ENCODE data around the gene C6orf141. TPM values are rescaled to one million over a fixed set of nuclear protein-coding genes. Genes with fewer than 3 reads are reported as not detected.

The C6orf141 gene
- polyA plus RNA-seq, 3 donors: 0.21 to 0.61 (median 0.58) TPM

DNA sequence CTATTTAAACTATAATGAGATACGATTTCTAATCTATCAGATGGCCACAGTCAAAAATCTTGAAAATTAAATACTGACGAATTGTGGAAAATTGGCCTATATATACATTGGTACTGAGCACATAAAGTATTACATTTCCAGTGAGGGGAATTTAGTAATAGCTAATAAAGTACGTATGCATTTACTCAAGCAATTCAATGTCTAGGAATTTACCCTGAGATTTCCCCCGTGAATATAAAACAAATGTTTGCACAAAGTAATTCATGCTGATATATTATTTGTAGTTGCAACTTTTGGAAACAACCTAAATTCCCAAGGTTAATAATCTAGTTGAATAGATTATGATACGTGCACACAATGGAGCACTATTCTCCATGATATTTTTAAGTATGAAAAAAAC lies 14.7 kb upstream of the C6orf141 start:
- no peak for DNase-seq (ENCODE audit: low read depth in 3 of 3, low spot score in 2 of 3)

- DNase-seq (ENCODE audit: low read depth in 3 of 3, low spot score in 2 of 3): no peak
Measured at GRCh38 chr6:49539102-49539501, 11.4 kb upstream of the C6orf141 start.

- no peak for DNase-seq (ENCODE audit: low read depth in 3 of 3, low spot score in 2 of 3)
Measured at GRCh38 chr6:49540614-49541013, 9.9 kb upstream of the C6orf141 start.

DNA sequence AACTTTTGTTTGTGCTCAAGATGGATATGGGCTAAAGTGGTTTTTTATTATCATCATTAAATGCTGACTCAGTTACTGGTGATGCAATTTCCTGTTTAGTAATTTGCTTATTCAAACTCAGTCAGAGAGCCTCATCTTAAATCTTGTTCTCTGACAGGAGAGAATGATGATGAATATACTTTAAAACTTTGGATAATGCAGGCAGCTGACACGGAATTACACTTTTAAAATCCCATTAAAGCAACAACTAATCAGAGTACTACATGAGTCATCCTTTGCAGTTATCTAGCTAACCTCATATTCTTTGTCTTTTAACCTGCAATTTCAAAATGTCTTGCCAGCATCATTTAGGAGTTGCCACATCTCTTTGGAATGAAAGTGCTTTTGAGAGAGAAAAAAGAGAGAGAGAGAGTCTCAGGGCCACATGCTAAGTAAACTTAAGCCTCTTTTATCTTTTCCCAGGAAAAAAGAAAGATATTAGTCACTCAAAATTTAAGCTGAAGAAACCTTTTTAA lies 9.2 kb upstream of the C6orf141 start:
- DNase-seq (ENCODE audit: low read depth in 3 of 3, low spot score in 2 of 3): no peak

- DNase-seq (ENCODE audit: low read depth in 3 of 3, low spot score in 2 of 3): no peak
Measured at GRCh38 chr6:49541936-49542335, 8.5 kb upstream of the C6orf141 start.

- DNase-seq (ENCODE audit: low read depth in 3 of 3, low spot score in 2 of 3): no peak
Measured at GRCh38 chr6:49543087-49543858, 7.2 kb upstream of the C6orf141 start.

- no peak for DNase-seq (ENCODE audit: low read depth in 3 of 3, low spot score in 2 of 3)
Measured at GRCh38 chr6:49546331-49546730, 4.1 kb upstream of the C6orf141 start.

DNA sequence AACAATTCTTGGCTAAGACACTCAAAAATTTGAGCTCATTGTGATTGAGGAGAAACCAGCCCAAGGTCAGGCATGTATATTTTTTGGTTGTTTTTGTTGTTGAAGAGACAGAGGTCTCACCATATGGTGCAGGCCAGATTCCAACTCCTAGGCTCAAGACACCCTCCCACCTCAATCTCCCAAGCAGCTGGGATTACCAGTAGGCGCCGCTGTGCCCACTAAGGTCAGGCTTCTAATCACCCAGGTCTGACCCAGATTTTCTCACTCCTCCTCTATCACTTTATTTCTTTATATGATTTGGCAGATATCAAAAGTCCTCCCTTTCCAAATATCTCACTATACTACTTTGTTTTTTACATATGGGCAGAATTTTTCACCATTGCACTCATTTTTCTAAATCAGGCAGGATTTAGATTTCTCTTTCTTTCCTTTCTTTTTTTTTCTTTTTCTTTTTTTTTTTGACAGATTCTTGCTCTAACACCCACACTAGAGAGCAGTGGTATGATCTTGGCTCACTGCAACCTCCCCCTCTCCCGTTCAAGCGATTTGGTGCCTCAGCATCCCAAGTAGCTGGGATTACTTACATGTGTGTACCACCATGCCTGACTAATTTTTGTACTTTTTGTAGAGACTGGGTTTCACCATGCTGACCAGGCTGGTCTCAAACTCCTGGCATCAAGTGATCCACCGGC lies 1.7 kb upstream of the C6orf141 start:
- no peak for DNase-seq (ENCODE audit: low read depth in 3 of 3, low spot score in 2 of 3)

GRCh38 chr6:49549691-49550491 lies 577 bp upstream of the C6orf141 start:
- DNase-seq (ENCODE audit: low read depth in 3 of 3, low spot score in 2 of 3): no peak

DNA sequence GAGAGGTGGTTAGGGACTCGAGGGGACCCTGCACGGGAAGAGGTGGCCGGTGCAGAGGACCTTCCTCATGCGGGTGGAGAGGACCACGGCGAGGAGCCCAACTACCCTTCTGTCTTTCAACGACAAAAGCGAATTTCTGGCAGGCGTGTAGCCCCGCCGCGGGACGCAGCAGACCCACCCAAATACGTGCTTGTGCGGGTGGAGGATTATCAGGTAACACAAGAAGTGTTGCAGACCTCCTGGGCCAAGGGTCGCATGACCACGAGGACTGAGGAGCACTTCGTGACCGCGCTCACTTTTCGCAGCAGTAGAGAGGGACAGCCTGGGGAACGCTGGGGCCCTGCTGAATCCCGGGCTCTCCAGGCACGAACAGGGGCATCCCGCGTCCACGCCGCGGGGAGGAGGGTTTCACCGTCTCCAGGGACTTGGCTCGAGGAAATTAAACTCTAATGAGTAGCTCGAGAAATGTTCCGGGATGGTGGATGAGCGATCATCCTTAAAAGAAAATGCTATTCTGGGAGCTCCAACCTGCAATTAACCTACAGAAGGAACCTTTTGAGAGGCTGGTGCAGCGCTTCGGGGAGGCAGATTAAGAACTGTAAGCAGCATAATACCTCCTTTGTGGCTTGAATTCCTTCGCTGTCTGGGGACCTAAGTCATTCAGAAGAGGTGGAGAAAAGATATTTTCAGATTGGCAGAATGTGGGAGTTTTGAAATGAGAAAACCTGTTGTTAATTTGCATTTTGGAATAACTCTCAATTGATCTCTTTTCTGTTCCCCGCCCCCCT lies 804 bp downstream of the C6orf141 start:
- no peak for DNase-seq (ENCODE audit: low read depth in 3 of 3, low spot score in 2 of 3)

DNA sequence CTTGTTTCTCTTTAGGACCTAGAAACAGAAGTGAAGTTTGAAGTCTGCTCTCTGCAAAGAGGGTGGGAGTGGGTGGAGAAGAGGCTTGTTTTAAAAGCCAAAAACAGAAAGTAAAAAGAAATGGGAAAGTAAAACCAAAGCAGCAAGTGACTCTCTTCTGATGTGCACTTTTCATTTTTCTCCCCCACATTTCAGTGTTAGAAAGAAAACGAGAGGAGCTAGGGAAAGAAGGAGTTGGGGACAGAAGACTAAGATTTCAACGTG lies 1.3 kb downstream of the C6orf141 start:
- no peak for DNase-seq (ENCODE audit: low read depth in 3 of 3, low spot score in 2 of 3)

GRCh38 chr6:49552596-49552995 lies 2.1 kb downstream of the C6orf141 start:
- DNase-seq (ENCODE audit: low read depth in 3 of 3, low spot score in 2 of 3): no peak

- no peak for DNase-seq (ENCODE audit: low read depth in 3 of 3, low spot score in 2 of 3)
Measured at GRCh38 chr6:49553384-49553783, 2.9 kb downstream of the C6orf141 start.

DNA sequence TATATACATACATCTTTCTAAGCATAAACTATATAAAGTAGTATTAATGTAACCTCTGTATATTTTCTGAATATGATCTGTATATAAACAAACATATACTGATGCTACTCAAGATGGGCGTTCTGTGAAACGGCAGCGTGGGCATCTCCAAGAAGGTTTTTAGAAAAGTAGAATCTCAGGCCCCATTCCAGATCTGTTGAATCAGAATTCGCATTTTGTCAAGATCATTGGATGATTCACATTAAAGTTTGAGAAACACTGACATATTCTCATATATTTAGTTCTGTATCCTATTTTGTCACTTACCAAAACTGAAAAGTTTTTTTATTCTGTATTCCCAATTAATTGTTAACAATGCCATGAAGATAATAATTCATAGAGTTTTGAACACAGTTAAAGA lies 5.5 kb downstream of the C6orf141 start:
- DNase-seq (ENCODE audit: low read depth in 3 of 3, low spot score in 2 of 3): no peak

- DNase-seq (ENCODE audit: low read depth in 3 of 3, low spot score in 2 of 3): no peak
Measured at GRCh38 chr6:49556429-49556837, 6.0 kb downstream of the C6orf141 start.

DNA sequence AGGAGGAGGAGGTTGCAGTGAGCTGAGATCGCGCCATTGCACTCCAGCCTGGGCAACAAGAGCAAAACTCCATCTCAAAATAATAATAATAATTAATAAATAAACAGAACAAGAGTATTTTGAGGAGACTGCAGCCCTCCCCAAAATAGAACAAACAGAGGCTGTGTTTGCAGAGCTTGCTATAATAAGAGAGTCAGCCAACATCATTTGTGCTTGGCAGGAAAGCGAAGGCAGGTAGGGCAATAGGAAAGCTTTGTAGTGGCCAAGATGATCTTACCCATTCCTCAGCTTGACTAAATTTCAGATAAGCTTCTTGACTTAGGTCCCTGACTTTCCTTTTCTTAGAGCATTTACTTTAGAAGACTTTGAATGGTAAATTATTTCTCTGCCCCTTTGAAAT lies 6.7 kb downstream of the C6orf141 start:
- no peak for DNase-seq (ENCODE audit: low read depth in 3 of 3, low spot score in 2 of 3)

DNA sequence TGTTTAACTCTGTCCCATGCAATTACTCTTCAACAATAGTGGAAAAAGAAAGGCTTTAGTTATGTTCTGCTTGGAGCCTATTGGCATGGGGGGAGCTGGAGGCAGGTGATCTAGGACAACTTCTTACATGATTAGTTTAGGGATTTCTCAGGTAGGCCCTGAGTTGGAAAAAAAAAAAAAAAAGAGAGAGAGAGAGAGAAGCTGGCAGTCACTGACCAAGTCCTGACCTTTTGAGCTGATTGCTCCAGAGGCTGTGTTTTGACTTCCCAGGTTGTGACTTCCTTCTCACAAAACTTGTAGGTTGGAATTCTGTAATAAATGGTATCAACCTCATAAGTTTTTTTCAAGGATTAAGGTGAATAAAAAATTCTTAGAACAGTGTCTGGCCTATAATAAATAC lies 7.8 kb downstream of the C6orf141 start:
- no peak for DNase-seq (ENCODE audit: low read depth in 3 of 3, low spot score in 2 of 3)

- DNase-seq (ENCODE audit: low read depth in 3 of 3, low spot score in 2 of 3): no peak
Measured at GRCh38 chr6:49563006-49563886, 12.8 kb downstream of the C6orf141 start.

DNA sequence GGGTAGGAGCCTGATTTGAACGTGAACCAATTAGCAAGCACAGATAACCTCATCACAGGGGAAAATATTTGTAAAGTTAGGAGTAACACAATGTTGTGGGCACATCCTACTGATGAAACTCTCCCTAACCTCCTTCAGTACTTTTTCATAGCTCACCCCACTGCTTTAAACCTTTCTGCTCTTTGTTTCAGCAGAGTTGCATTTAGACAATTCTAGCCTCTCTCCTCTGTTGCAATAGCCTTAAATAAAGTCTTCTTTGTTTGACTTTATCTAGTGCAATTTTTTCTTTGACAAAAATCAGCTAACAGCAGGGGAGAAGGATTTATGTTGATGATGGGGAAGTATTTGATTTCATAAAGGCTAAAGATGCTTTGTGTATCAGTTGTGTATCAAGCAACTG lies 14.1 kb downstream of the C6orf141 start:
- no peak for DNase-seq (ENCODE audit: low read depth in 3 of 3, low spot score in 2 of 3)

- no peak for DNase-seq (ENCODE audit: low read depth in 3 of 3, low spot score in 2 of 3)
Measured at GRCh38 chr6:49565261-49565660, 14.8 kb downstream of the C6orf141 start.

All from right renal cortex interstitium (tissue), 3 donors.